ENCODE results near the gene MEF2B. TPM values are rescaled to one million over a fixed set of nuclear protein-coding genes. Genes with fewer than 3 reads are reported as not detected.

The MEF2B gene
- total and polyA plus RNA-seq, 10 of the 15 experiments (the other 5 are each of a cell fraction or from before 2014, with no cell fraction given), result 0.09 to 33.0 (median 8.9) TPM

DNA sequence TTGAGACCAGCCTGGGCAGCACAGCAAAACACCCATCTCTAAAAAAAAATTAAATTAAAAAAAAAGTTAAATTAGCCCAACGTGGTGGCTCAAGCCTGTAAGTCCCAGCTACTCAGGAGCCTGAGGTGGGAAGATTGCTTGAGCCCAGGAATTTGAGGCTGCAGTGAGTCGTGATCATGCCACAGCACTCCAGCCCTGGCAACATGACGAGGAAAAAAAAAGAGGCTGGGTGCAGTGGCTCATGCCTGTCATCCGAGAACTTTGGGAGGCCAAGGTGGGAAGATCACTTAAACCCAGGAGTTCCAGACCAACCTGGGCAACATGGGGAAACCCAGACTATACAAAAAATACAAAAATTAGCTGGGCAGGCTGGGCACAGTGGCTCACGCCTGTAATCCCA, 29.6 kb downstream of the MEF2B start:
- in situ Hi-C loops (cut with MboI) (loop anchor here (5.0 to 10.0 kb wide), 3 partner anchors 37 to 354 kb away; no protein-coding TSS in a partner anchor), intact Hi-C loops (cut with micrococcal nuclease; ENCODE audit: unreplicated experiment) (no loop called here)
- H3K4me1 ChIP-seq (ENCODE audit: control insufficient read depth, insufficient read depth, low read length), result peaks cover 6% of the 10 kb centered on the region; the same call in 1 of the 2 replicates
- H3K4me2 ChIP-seq (ENCODE audit: control insufficient read depth, insufficient read depth), result no peak overlapping the region
- H3K4me3 ChIP-seq, result no peak overlapping the region
- no peak overlapping the region for H2AFZ ChIP-seq (ENCODE audit: control insufficient read depth, low read depth, low read length)
- DNase-seq (ENCODE audit: low read depth, low spot score), result no peak
- peaks cover 9% of the 10 kb centered on the region for H3K79me2 ChIP-seq (ENCODE audit: control insufficient read depth, insufficient read depth, low read length)
- H3K27ac ChIP-seq (ENCODE audit: control insufficient read depth, insufficient read depth), result no peak overlapping the region
- no peaks in the 10 kb centered on the region for H3K27me3 ChIP-seq (replicated peaks in 1 of 2; ENCODE audit: control insufficient read depth in 2 of 2, insufficient read depth in 2 of 2, low read length in 1 of 2)
- no peaks in the 10 kb centered on the region for H3K9me3 ChIP-seq (replicated peaks; ENCODE audit: control insufficient read depth, insufficient read depth, low read length)
- H4K20me1 ChIP-seq (ENCODE audit: control insufficient read depth, insufficient read depth), result no peaks in the 10 kb centered on the region
- no peak for ATAC-seq
- 38% methylated on average over 5 of the region's 5 CpGs for WGBS (ENCODE audit: insufficient coverage, insufficient replicate concordance, low lambda C conversion rate, missing lambda C conversion rate)
- ChIA-PET SMC1A (ENCODE audit: uncharacterized antibody, unreplicated experiment) (interaction anchor here (0.5 to 1.7 kb wide), 5 partner anchors 16 to 116 kb away, joined by 3 to 8 read pairs (median 4); no protein-coding TSS in a partner anchor), POLR2A (interaction anchor here (0.9 kb wide), 1 partner anchor 17 kb away, joined by 3 read pairs; no protein-coding TSS in a partner anchor), RAD21 (ENCODE audit: unreplicated experiment) (interaction anchor here (1.1 to 5.3 kb wide), 3 partner anchors 9 to 34 kb away, joined by 3 to 39 read pairs (median 4); no protein-coding TSS in a partner anchor), CTCF (interaction anchor here (0.7 to 6.8 kb wide), 12 partner anchors 11 to 90 kb away, joined by 3 to 76 read pairs (median 5); partner anchors contain the start of genes BORCS8 and RFXANK)
- FAIRE-seq, result no peak
- no peak for TF ChIP-seq SPI1 (IDR thresholded peaks at IDR 0.05; ENCODE audit: borderline replicate concordance, insufficient read depth, low read depth, low read length)
- no peak overlapping the region for H3K9ac ChIP-seq (ENCODE audit: control insufficient read depth, insufficient read depth, low read length)
- H3K36me3 ChIP-seq (ENCODE audit: control insufficient read depth in 2 of 2, insufficient read depth in 2 of 2, low read length in 1 of 2), result no peaks in the 10 kb centered on the region; a peak in 1 of 4 replicates
- BruUV-seq (replicated peaks), result no TSS peak

DNA sequence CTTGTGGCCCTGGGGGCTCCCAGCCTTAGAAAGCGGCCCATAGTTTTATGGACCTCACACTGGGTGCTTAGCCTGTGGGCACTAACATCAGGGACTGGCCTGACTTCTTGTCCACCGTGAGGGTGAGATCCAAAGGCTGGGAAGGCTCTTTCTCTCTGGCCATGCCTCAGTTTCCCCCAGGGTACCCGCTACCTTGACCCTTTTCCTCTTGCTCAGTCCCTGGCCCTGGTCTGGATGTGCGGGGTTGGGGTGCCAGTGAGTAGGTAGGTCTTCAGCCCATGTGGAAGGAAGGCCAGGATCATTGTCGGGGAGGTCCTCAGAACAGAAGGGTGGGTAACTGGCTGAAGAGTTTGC, 30.2 kb downstream of the MEF2B start:
- FAIRE-seq (no peak), ATAC-seq (no peak), DNase-seq (ENCODE audit: low read depth, low spot score) (no peak)
- ChIA-PET SMC1A (ENCODE audit: uncharacterized antibody, unreplicated experiment) (interaction anchor here (1.4 kb wide), 2 partner anchors 87 to 88 kb away, joined by 3 to 4 read pairs; no protein-coding TSS in a partner anchor), CTCF (interaction anchor here (0.7 to 6.8 kb wide), 10 partner anchors 15 to 89 kb away, joined by 3 to 76 read pairs (median 6); partner anchors contain the start of genes BORCS8 and RFXANK), POLR2A (interaction anchor here (0.9 kb wide), 1 partner anchor 17 kb away, joined by 3 read pairs; no protein-coding TSS in a partner anchor), RAD21 (ENCODE audit: unreplicated experiment) (interaction anchor here (5.3 kb wide), 1 partner anchor 35 kb away, joined by 39 read pairs; no protein-coding TSS in a partner anchor)
- Histone ChIP-seq H3K4me2 (ENCODE audit: control insufficient read depth, insufficient read depth) (no peak overlapping the region), H3K79me2 (ENCODE audit: control insufficient read depth, insufficient read depth, low read length) (peaks cover 9% of the 10 kb centered on the region), H3K36me3 (ENCODE audit: control insufficient read depth in 2 of 2, insufficient read depth in 2 of 2, low read length in 1 of 2) (no peaks in the 10 kb centered on the region), H3K27ac (ENCODE audit: control insufficient read depth, insufficient read depth) (no peak overlapping the region), H3K9ac (ENCODE audit: control insufficient read depth, insufficient read depth, low read length) (no peak overlapping the region), H3K4me3 (no peak overlapping the region), H4K20me1 (ENCODE audit: control insufficient read depth, insufficient read depth) (no peaks in the 10 kb centered on the region), H2AFZ (ENCODE audit: control insufficient read depth, low read depth, low read length) (no peak overlapping the region), H3K9me3 (replicated peaks; ENCODE audit: control insufficient read depth, insufficient read depth, low read length) (no peaks in the 10 kb centered on the region; the same call in 2 of the 3 replicates), H3K4me1 (ENCODE audit: control insufficient read depth, insufficient read depth, low read length) (peaks cover 6% of the 10 kb centered on the region; the same call in 1 of the 2 replicates), H3K27me3 (replicated peaks in 1 of 2; ENCODE audit: control insufficient read depth in 2 of 2, insufficient read depth in 2 of 2, low read length in 1 of 2) (no peaks in the 10 kb centered on the region)
- in situ Hi-C loops (cut with MboI) (loop anchor here (5.0 to 10.0 kb wide), 3 partner anchors 37 to 355 kb away; no protein-coding TSS in a partner anchor), intact Hi-C loops (cut with micrococcal nuclease; ENCODE audit: unreplicated experiment) (loop anchor here (1.0 kb wide), 1 partner anchor 87 kb away; no protein-coding TSS in a partner anchor)
- no TSS peak for BruUV-seq (replicated peaks)
- WGBS (ENCODE audit: insufficient coverage, insufficient replicate concordance, low lambda C conversion rate, missing lambda C conversion rate), result 21% methylated on average over 5 of the region's 5 CpGs
- 0 out of 2 replicates have a peak, but pooled peaks have one; percentile 37 for TF ChIP-seq DPF2 (IDR thresholded peaks at IDR 0.05)
- no peak for TF ChIP-seq BHLHE40 (IDR thresholded peaks at IDR 0.05; ENCODE audit: borderline replicate concordance in 1 of 2, low read depth in 2 of 2, low read length in 1 of 2)
